Measurements from ENCODE around the gene MCCC1.

GRCh38 chr3:182999767-183000166 lies 99.5 kb downstream of the MCCC1 start:
- TF ChIP-seq, protein P1, sequence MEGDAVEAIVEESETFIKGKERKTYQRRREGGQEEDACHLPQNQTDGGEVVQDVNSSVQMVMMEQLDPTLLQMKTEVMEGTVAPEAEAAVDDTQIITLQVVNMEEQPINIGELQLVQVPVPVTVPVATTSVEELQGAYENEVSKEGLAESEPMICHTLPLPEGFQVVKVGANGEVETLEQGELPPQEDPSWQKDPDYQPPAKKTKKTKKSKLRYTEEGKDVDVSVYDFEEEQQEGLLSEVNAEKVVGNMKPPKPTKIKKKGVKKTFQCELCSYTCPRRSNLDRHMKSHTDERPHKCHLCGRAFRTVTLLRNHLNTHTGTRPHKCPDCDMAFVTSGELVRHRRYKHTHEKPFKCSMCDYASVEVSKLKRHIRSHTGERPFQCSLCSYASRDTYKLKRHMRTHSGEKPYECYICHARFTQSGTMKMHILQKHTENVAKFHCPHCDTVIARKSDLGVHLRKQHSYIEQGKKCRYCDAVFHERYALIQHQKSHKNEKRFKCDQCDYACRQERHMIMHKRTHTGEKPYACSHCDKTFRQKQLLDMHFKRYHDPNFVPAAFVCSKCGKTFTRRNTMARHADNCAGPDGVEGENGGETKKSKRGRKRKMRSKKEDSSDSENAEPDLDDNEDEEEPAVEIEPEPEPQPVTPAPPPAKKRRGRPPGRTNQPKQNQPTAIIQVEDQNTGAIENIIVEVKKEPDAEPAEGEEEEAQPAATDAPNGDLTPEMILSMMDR (IDR thresholded peaks at IDR 0.05 in 4 of 5, conservative IDR thresholded peaks at IDR 0.05 in 1 of 5), result no peak
- TF ChIP-seq POLR2A (IDR thresholded peaks at IDR 0.05), result no peak

Measured in gastrocnemius medialis (tissue), 4 donors.